NCI-H2196 (cell line): ENCODE data around the gene IFI27L1.
A peak's percentile ranks its signal among the peaks of the same experiment; 100 is the strongest.

Experiments used
- DNase-seq: peaks from one replicate; lab custom pipeline; 2025; ENCODE audit not compliant: unreplicated experiment; lab: John Stamatoyannopoulos, UW

The IFI27L1 gene

DNA sequence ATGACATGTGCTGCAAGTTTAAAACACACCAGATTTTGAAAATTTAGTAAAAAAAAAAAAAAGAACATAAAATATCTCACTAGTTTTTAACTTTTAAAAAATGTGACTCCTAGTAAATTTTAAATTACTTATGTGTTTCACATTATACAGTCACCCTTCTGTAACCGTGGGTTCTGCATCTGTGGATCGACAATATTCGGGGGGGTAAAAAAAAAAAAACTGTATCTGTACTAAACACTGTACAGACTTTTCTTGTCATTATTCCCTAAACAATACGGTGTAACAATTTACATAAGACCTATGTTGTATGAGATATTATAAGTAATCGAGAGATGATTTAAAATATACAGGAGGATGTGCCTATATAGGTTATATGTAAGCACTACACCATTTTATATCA, 3.3 kb upstream of the IFI27L1 start:
- no peak for DNase-seq

DNA sequence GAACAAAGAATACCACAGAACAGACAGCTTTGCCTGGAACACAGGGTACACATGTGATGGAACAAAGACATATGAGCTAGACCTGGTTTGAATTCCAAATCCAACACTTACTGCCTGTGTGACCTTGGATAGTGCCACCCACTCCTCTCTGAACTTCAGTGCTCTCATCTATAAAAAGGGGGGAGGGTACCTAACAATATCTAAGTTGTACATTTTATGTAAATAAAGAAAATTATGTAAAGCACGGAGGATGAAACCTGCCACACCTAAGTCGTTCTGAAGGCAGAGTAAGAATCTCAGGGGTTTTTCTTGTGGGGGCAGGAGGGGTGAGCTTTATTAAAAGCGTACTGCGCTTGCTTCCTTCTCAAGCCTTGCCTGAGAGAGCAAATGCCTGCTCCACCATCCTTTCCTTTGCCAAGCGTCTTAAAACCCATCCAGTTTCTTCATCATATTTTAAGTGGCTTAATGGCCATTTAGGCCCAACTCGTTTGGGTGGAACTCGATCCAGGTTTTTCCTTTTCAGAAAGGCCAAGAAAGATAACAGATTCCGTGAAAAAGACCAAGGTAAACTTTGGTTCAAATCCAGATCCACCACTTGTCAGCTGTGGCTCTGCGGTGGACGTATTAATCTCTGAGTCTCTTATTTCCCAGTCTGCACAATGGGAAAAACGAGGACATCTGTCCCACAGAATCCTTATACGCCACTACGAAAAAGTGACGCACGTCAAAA, 1.1 kb upstream of the IFI27L1 start:
- peak; percentile 5 for DNase-seq

DNA sequence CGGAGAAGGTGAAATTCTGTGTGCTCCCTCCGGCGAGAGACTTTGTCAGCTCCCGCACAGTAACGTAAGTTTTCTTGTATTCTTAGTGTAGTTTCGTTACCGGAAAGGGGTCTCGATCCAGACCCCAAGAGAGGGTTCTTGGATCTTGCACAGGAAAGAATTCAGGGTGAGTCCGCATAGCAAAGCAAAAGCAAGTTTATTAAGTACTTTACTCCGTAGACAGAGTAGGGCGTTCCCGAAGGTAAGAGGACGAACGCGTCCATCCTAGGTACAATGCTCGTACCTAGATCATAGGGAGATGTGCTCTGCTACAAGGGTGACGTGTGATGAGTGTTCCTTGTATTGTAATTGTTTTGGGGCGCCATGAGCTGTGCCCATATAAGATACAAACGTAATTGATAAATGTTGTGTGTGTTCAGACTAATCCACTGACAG, 293 bp downstream of the IFI27L1 start:
- DNase-seq = no peak

DNA sequence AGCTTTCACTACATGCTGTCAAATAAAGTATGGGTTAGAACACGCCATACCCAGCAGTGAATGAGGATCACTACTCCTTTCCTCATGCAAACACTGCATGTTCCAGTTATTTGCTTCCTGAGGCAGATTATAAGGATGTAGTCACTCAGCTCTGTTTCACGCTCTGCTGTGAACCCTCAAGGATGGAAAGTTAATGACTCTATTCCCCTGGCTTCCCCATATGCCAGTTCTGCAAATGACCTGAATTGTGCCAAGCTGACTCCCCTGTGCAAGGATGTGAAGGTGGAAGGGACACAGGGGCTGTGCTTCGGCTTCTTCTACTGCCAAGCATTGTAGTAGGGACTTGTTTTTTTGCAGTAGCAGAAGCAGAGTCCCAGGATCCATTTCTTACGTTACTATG, 6.8 kb downstream of the IFI27L1 start:
- DNase-seq = no peak

DNA sequence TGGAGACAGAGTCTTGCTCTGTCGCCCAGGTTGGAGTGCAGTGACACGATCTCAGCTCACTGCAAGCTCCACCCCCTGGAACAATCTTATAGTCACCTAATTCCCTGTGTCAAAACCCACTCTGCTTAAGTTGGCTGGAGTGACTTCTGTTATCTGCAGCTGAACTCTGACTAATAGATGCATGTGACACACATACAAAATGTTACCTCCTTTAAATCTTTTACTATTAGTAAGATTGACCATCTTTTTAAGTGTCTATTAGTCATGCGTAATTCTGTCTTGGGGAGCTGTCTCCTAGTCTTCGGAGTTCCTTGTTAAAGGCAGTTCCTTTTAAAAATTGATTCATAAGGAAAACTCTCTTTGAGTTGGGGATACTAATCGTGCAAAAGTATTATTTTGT, 7.4 kb downstream of the IFI27L1 start:
- DNase-seq = no peak

DNA sequence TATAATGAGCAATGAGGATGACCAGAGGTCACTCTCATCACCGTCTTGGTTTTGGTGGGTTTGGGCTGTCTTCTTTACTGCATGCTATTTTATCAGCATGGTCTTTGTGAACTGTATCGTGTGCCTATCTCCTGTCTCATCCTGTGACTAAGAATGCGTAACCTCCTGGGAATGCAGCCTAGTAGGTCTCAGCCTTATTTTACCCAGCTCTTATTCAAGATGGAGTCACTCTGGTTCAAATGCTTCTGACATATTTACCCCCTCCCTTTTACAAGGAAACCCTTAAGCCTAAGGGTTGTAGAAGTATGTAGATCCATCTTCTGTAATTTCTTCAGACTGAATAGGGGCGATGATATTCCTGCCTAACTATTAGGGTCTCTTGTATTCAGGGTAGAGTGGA, 8.4 kb downstream of the IFI27L1 start:
- DNase-seq = no peak

DNA sequence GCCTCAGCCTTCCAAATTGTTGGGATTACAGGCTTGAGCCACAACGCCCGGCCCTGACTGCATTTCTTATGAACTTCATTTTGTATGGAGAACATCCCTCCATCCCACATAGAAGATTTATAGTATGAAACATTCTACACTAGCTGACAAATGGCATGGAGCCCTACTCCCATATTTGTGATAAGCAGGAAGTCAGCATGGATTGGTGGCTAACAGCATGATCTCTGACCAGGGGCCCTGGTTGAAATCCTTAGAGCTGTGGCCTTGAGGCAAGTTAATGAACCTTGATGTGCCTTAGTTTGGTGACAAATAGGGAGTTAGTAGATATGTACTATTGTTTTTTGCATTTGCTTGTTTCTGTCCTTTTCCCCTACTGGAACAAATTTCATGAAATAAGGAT, 12.3 kb downstream of the IFI27L1 start:
- DNase-seq = no peak

DNA sequence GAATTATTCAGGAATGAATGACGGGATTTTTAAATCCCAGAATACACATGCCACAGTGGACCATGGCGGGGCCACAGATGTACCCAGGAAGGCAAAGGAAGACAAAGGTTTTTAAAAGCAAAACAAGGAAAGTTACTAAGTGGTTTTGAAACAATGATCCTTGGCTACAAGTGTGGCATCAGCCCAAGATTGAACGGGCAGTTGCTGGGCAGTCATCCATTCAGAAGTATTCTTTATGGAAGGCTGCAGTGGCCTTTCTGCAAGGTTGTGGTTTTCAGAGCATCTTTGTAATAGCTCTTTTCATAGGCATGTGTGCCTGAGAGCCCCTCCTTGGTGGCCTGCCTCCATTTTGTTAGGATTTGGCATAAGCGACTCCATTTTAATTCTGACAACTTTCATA, 16.0 kb downstream of the IFI27L1 start:
- DNase-seq = no peak

DNA sequence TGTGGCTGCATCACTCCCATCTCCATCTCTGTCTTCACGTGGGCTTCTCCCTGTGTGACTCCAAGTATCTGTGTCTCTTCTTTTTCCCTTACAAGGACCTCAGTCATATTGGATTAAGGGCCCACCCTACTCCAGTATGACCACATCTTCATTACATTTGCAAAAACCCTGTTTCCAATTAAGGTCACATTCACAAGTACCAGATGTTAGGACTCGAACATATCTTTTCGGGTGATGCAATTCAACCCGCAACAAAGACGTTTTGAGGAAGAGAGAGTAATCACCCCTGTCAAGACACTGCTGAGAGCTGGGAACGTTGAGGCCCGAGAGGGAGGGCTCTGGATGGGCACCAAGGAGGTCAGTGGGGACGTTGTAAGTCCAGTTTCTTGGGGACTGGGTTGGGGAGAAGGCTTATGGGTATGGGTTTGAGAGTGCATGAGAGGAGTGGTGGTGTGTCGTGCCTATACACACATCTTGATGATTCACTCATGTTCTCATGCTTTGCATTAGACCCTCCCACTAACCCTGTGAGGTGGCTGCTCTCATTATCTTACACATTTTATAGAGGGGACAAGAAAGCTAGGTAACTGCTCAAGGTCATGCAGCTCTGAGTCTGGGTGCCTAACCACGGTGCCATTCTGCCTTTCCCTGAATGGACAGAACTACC, 17.3 kb downstream of the IFI27L1 start:
- DNase-seq = no peak

DNA sequence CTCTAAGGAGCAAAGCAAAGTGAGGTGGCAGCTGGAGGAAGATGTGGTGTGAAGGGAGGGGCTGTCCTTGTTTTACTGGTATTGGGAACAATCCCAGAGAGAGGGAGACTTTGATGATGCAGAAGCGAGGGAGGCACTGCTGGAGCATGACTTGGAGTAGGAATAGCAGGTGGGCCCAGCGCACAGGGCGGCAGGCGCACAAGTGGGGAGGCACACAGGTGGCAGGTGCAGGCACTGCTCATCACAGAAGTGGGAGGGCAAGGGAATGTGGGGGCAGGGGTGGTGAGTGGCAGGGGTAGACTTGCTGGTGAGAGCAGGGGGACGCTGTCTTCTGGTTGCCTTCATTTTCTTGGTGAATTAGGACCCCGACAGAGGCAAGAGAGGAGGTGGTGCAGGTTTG, 17.9 kb downstream of the IFI27L1 start:
- DNase-seq = no peak

DNA sequence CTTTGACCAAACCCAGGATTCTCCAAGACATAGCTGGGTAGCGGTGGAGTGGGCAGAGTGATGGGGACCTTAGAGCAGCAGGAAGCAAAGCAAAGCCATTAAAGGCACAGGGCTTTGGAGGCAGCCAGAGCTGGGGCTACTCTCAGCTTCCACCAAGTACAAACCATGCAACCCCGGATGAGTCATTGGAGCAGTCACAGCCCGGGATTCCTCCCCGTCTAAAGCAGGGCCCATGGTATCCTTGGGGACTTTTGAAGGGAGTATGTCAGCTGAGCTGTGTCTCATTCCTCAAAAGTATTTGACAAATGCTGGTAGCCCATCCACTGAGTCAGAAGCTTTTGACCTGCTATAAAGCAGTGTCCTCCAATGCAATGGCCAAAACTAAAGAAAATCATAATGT, 19.7 kb downstream of the IFI27L1 start:
- no peak for DNase-seq

DNA sequence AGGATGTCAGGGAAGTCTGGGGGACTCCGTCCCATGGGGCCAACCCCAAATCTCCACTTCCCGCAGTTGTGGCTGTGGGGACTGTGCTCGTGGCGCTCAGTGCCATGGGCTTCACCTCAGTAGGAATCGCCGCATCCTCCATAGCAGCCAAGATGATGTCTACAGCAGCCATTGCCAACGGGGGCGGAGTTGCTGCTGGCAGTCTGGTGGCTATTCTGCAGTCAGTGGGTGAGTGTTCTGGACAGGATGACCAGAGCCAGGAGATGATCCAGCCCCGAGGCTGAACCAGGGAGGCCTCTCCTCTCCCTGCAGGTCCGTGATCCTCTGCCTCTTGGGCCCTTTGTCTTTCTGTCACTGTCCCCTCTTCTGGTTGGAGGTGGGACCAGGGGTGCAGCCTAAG, 20.6 kb downstream of the IFI27L1 start:
- DNase-seq = no peak

DNA sequence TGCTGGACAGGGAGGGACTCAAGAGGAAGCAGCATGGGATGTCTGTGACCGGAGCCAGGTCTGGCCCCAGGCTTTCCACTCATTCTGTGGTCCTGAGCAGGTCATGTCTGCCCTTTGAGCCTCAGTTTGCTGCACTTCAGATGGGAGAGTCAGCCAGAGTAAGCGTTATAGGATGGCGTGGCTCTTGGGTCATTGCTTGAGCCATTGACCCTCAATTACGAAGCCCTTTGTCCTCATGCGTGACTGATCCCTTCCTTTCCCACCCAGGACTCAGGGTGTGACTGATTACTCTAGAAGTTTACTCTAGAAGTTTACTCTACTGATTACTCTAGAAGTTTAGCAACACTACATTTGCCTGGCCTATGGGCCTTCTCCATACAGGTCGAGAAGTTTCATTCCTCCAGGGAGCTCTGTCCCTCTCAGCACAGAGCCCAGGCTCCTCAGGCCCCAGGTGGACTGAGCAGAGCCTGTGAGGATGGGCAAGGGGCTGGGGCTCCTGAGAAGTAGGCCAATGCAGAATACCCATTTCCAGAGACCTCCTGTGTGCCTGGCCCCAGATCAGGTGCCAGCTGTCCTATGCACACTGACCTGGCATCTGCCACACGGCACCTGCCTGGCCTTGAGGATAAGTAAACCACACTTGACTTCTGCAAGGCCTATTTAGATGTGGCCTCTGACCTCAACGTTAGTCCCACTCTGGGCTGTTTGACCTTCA, 21.8 kb downstream of the IFI27L1 start:
- no peak for DNase-seq

DNA sequence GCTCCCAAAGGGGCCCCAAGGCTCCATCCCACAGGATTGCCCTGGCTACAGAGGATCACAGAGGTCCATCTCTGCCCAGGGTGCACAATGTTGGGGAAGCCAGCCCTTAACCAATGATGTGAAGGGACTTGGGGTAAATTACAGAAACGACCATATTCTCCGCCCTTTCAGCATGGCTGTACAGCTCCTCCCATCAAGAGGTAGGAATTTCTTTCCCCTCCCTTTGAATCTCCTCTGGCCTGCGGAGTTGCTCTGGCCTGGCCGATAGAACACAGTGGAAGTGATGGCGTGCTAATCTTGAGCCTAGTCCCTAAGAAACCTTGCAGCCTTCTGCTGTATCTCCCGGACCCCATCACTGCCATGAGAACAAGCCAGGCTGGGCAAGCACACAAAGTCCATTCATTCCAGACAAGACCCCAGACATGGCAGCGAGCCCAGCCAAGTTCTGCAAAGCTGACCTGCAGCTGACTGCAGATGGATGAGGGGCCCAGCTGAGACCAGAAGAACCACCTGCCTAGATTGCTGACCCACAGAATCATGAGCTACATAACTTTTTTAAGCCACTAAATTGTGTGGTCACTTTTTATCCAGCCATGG, 22.5 kb downstream of the IFI27L1 start:
- DNase-seq = no peak

DNA sequence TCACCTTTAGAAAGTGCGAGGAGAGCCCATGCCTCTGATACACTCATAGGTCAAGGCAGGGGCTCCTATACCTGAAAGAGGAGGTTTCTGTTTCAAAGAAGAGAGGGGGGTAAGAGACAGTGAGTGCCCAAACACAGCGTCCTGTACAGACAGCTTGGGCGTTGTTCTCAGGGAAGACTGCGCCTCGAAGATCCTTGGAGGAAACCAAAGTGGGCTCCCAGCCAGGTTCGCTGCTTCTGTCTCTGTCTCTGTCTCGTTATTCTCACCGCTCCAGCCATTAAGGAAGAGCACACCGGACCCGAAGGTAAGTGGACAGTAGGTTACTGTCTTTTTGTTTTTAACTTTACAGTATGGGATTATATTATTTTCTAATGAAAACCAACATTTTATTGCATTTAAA, 23.6 kb downstream of the IFI27L1 start:
- no peak for DNase-seq

DNA sequence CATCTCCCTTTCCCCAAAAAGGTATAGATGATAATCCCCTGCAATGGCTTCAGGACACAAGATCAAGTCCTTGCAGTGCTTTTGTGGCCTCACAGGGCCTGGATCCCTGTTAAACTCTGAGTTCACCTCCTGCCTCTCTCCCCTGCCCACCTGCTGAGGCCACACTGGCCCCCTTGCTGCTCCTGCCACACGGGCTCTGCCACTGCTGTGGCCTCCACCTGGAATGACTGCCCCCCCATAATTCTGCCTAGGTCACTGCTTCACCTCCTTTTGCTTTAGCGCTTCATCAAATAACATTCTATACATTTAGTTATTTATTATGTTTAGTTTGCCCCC, 28.8 kb downstream of the IFI27L1 start:
- DNase-seq = no peak

DNA sequence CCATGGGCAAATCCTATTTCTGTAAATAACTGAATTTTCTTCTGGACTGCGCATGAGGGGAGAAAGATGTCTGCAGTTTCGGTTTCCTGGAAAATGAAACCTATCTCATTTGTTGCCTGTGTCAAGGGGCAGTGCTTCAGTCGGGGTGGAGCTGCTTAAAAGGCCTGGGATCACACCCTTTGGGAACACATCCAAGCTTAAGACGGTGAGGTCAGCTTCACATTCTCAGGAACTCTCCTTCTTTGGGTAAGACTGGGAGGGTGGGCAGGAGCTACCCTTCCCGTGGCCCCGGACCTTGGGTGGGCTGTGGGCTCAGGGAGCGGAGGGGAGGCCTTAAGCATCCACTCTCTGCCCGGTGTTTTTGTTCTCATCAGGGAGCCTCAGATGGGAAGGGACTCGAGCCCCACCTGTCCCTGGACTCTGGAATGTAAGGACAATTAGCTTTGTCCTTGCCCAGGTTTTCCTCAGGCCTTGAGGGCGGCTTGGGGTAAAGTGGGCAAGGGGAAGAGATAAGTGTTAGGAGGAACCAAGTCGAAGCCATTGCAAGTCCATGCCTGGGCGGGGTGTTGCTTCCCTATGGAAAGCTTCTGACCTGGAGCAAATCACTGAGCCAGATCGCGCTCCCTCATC, 29.6 kb downstream of the IFI27L1 start, which contains the start of gene IFI27:
TSS of gene IFI27 (plus strand) at position 185 of the 630 bp plus-strand sequence.
- DNase-seq = peak; percentile 0

DNA sequence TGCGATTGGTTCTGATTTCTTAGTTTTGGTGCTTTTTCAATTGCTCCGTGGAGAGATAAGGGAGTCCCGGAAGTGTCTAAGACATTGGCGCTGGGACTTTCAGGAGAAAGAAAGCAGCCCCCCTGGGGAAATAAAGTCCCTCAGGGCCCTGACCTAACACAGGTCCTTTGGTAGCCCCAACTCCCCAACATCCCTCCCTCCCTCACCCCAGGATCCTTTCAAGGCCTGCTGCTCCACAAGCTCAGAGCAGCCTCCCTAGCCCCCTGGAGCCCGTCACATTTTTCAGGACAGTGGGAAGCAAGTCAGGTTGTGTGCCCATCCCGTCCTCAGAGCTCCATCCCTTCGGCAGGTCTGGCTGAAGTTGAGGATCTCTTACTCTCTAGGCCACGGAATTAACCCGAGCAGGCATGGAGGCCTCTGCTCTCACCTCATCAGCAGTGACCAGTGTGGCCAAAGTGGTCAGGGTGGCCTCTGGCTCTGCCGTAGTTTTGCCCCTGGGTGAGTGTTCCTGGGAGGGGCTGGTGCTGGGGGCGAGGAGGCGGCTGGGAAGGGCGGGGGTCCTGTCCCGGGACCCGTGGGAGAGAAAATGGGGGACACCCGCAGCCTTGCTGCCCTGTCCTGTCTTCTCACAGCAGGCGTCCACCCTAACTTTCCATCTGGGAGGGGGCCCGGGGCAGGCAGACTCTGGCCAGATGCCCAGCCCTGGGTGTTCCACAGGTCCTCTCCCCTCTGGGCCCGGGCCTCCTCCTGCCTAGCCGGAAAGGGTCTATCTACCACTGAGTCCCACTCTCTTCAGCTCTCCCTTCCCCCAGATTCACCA, 30.4 kb downstream of the IFI27L1 start:
- DNase-seq = no peak

DNA sequence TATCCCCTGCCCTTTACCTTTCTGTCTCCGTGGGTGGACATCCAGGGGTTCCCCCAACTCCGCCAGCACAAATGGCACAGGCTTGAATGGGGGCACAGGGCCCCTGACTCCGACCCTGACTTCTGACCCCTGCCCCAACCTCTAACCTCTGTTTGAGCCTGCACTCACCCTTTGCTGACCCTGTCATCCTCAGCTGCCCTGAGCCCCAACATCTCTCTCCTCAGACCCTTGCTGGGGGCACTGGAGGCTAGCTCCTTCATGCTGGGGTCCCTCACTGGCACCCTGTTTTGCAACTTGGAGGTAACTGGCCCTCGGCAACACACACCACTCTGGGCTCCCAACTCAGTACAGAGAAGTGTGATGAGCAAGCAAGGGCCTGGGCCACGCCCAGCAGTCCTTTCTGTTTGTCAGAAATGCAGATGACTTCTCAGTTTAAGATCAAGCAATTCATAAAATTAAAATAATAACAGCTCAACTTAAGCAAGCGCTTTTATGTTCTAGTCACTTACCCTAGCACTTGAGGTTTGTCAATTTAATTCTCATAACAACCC, 31.5 kb downstream of the IFI27L1 start:
- DNase-seq = no peak

DNA sequence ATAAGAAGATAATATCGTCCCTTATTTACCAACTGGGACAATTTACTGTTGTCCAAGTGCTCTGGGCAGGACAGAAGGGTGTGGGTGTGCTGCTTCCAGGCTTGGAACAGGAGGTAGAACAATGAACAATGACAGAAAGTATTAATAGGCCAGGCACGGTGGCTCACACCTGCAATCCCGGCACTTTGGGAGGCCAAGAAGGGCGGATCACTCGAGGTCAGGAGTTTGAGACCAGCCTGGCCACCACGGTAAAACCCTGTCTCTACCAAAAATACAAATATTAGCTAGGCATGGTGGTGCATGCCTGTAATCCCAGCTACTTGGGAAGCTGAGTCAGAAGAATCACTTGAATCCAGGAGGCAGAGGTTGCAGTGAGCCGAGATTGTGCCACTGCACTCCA, 32.0 kb downstream of the IFI27L1 start:
- DNase-seq = no peak
